Activated CD4-positive, CD25-positive, alpha-beta regulatory T cell treated with anti-CD3 and anti-CD28 coated beads, Interleukin-2, amount 50 U/mL, for 72 hours (primary cell): ENCODE measurements around the gene PTPRG.

Experiments
- DNase-seq: peaks from one replicate; pipeline ENCODE4 v3.0.0; 2021

Gene PTPRG

DNA sequence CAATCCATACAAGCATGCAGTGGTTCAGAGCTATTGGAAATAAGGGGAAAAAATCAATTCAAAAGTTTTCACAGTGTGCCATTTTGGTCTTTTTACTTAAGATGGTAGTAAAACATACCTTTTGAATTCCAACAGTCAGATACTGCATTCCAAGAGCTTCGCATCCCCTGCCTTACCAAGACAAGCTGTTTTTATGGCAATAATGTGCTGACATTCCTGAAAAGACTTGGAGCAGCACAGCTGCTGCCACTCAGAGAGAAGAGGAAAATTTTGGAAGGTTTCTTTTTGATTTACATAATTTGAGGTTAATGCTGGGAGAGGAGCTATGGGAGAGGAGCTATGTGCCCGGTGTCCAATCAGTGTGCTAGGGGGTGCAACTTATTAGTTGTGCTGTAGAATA is 663.7 kb downstream of the PTPRG start:
- no peak for DNase-seq

DNA sequence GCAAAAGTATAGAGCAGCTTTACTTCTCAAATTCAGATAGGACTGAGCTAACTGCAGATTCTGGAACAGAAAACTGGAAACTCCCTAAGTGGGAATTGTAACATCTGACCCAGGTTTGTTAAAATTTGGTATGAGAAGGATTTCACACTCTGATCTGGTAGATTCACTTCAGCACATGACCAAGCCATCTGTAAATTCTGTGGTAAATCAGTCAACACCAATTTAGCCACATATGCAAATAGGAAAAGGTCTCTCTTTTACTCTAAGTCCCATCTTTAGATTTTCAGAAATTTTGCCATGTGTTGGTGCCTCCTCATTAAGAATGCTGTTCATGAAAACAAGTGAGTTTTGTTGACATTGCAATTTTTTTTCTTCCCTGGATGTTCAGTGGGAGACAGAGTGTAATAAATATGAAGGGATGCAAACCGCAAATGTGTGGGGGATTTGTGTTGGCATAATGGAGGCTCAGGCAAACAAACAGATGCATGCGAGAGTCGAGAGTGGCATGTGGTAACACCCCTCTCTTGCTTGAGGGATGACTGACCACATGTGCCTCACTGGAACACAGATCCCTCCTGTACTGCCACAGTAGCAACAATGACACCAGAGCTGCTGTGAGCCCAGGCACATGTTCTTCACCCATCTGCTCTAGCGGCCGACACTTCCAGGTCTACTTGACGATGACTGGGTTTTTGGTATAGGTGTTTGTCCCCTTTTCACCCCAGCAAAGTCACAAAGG is 665.4 kb downstream of the PTPRG start:
- no peak for DNase-seq

DNA sequence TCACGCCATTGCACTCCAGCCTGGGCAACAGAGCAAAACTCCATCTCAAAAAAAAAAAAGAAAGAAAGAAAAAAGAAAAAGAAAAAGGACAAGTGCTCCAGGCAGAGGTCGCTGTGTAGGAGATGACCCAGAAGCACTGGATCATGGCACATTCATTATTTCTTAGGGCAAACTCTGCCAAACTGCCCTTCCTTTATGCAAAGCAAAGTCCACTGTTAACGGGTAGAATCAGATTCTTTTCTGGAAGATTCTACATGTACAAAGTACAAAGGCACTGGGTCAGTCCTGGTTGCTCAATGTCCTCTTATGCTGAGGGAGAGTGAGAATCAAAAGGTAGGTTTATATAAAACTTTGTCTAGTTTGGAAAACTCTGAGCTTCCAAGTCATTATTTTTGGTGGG is 667.1 kb downstream of the PTPRG start:
- no peak for DNase-seq

DNA sequence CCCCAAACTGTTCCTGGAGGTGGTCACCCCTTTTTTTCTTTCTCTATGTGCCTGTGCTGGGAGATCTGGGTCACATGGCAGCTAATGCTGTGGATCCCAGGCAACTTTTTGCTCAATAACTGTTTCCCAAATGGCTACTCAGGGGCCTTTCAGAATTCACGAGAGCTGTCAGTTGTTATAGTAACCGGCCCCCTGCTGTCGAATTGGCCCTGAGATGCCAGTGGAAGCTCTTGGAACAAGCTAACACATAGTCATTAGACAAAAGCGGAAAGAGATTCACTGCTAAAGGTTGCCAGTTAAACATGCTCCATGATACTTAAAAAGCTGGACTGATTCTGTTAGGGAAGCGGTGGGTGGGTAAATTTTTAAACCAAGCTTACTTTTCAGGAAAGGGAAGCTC is 667.8 kb downstream of the PTPRG start:
- DNase-seq, result no peak

DNA sequence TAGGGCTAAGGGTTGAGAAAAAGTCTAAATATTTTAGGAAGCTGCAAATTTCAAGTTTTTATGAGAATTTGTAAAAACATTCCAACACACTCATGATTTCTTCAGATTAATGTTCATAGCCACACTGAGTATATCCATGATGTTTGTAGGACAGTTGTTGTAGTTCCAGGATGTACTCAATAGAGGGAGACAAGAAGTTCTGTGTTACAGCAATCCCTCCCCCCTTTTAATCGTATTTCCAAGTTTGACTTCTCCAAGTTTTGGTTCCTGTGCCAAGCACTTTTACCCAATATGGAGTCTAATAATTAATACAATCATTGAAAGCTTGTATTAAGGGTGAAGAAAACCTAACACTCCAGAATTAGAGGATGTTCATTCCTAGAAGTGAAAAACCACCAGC is 668.5 kb downstream of the PTPRG start:
- DNase-seq, result no peak

DNA sequence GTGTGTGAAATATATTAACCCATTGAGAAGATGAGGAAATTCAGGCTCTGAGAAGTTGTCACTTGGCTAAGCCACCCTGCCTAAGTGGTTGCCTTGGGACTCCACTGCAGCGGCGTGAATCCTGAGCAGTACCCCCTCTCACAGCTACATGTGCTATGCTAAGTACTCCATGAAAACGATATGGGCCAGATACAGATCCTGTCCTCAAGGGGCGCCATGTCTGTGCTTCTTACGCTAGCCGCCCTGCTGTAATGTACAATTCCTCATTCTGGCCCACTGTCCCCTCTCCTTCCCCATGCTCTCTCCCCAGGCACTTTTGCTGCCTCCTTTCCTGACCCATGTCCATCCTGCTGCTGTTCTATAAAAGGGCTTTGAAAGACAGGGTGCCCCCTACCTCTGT is 671.7 kb downstream of the PTPRG start:
- no peak for DNase-seq

DNA sequence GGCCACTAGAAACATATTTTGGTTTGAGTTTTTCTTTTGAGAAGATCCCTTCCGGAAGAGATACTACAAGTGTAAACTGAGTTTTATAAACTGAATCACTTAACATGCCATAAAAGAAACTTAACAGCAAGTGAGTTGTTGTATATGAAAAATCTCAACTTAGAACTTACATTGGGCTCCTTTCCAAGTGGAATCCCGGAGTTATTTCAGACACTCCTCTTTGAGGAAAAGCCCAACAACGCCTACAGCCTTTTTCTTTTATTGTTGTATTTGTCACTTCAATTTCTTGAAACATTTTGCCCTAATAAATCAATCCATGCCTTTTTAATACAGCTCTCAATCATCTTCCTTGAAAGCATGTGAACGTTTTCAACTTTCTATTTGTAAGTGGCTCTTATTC is 674.6 kb downstream of the PTPRG start:
- no peak for DNase-seq

DNA sequence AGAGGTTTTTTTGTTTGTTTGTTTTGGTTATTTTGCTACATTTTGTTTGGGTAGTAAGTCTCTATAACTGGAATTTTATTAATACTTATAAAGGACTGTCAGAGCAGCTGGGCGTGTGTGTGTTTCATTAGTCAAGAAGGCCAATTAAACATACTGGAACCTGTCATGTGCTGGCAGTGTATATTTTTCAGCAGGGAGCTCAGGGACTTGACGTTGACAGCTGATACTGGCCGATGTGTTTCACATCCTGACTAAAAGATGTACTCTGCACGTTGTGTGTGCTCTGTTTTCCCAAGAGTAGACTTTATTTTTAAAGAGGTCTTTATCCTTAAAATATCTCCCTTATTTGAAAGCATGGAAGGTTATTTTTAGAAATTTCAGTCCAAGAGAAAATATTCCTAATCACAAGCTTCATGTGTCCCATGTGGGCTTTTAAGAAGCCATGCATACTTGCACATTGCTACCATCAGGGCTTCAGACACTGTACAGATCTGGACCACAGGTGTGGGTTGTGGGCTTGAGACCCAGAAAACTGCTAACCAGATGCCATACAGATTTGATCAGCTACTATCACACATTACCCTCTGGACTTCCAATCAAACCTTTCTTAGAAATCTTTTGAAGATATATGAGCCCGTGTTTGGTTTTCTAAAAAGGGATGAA is 676.0 kb downstream of the PTPRG start:
- DNase-seq, result no peak

DNA sequence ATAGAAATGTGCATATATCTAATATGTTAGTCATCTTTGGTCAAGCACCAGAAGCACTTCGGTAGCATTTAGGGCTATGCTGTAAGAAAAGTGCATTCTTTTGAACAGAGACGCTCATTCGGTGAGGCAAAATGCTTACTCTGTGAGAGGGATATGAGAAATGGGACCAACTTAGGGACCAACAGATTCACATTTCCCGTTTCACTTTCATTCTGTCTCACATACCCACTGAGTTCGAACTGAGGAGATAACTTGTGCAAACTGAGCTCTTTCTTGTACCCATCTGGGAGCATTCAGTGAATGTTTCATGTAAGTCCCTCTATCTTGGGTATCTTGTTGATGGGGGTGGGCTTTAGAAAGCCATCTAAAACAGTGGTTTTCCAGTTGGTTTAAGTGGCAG is 676.6 kb downstream of the PTPRG start:
- no peak for DNase-seq

DNA sequence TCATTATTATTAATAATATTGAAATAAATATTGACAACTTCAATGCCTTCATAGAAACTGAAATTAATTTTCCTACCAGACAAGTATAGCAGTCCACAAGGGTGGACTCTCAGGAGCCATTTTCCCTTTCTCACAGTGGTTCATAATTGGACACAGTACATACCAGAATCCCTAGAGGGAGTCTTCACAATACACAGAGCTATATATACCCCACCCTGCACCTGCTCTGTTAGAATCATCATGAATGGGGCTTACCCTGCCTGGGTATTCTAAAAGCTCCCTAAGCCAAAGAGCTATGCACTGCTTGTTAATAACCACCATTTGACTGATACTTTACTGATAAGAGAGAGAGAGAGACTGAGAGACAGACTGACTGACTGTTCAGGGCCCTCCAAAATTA is 677.1 kb downstream of the PTPRG start:
- DNase-seq, result no peak

DNA sequence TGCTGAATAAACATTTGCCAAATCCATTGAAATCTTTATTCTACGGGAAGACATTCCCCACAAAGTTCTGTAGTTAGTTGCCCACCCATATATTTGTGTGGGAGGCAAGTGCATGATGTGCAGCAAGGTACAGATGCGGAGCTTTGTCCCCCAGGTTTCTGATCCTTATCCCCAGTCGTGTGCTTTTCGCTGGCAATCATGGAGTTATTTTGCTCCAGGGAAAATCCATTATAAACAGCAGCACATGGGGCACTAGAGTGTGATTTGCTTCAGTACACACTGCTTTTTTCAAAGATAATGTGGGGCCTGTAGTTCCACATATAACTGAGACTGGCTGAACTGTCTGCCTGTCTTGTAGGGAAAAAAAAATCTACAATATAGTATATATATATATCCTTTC is 679.9 kb downstream of the PTPRG start:
- no peak for DNase-seq

DNA sequence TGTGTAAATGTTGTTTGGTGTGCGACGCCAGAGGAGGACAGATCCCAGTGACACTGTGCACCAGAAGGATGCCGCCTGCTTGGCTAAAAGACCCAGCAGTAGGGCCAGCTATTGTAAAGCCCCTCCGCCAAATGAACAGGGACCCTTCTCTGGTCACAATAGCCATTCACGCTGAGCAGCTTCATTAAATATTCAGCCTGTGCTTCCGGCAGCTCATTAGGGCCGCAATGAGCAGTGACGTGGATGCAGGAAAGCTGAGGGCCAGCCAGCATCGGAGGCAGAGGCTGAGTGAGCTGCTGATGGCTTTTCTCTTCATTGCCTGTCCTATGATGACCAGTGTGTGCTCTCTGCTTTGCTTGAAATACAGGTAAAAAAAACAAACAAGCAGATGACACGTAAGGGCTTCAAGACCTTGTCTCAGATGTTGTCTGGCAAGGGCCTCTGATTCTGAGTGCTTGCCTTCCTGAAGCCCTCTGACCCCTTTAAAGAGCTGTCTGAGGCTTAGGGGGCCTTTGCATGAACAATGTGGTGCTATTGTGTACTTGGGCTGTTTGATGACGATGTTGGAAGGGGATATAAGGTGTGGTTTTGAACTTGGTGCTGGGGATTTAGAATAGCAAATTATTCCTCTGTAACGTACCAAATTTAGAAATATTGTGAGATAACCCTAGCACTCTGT is 681.6 kb downstream of the PTPRG start:
- no peak for DNase-seq

DNA sequence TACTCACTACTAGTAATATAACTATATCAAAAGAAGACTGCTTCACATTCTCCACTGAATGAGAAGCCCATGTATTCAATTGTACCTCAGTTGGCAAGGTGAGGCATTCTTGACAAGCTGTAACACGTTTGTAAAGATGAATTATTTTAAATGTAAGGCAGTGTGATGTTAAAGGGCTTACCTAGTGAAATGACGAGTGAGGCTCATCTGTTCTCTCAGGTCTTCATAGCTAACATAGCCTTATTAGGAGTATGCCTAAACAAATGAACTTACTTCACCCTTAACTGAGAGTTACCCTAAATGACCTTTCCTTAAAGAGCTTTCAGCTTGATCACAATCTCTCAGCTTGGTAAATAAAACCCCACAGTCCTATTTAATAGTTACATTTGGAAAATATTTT is 684.7 kb downstream of the PTPRG start:
- DNase-seq, result no peak

DNA sequence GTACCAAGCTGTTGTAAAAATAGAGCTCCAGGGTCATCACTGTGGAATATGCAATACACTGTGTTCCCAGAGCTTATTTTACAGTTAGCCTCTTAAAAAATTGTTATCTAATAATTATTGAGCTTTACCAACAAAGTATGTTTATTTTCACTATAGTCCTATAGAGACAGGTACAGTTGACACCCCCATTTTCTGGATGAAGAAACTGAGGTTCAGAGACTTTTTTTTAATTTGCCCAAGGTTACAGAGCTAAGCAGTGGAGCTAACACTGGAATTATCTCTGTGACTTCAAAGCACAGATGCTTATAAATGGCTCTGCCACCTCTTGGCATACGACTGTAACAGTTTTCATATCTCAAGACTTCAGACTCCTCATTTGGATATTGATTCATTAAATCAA is 685.6 kb downstream of the PTPRG start:
- no peak for DNase-seq

DNA sequence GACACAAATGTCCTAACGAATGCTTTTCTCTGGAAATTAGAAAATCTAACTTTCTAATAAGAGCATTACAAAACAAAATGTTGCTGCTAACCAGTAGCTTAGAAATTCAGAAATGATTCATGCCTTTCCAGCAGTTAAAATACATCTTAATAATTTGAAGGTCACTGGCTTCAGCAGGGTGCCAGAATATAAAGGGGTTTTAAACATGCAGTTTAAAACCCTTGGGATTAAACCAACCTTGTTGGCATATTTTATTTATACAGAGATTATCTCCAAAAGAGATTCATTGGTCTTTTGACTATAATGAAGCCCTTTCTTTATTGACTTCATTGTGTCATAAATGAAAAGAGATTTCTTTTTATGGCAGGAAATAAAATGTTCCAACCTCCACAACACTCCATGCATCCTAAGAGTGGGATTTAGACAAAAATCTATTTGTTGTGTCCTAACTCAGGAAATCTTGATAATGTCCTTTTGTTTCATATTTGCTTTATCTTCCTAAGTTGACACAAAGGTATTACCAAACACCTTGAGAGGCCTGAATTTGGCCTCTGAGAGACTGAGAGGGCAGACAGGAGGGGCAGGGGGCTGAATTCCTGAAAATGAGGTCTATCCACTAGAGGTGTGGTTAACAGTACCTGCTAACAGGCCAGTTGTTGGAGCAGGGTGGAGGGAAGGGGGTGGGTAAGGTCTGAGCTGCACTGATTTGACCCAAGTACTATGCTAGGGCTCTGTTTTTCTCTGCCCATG is 687.5 kb downstream of the PTPRG start:
- DNase-seq, result no peak

DNA sequence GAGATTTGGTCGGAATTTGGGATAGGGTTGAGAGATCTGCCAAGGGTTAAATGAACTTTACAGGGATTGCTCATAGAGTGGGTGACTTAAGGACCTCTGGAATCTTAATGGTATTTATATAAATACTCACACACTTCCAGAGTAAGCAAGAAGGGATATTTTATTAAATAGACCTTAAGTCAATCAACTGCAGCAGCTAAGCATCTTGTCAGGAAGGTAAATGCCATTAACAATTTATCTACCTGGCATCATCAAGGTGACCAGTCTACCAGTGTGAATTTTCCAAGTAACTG is 688.1 kb downstream of the PTPRG start:
- no peak for DNase-seq

DNA sequence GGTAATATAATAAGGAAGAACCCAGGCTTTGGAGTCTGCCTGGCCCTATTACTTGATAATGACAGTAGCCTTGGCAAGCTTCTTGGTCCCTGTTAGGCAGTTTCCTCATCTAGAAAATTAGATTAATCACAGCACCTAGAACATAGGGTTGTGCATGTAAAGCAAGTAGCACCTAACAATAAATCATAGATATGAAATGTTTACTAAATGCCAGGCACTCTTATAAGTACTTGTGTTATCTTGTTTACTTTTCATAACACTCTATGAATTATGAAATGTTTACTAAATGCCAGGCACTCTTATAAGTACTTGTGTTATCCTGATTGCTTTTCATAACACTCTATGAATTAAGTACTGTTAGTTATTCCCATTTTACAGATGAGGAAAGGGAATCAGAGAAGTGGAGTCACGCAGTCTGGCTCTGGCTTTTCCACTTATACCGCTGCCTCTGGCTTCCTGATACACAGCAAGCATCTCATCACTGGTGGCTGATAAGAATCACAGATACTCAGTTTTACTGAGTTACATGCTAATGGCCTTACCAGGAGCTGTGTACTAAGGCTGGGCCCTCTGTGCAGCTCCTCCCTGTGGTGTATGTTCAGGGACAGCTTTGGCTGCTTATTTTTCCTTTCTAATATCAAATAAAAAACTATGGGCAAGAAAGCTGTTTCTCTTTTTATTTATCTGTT is 688.6 kb downstream of the PTPRG start:
- no peak for DNase-seq

DNA sequence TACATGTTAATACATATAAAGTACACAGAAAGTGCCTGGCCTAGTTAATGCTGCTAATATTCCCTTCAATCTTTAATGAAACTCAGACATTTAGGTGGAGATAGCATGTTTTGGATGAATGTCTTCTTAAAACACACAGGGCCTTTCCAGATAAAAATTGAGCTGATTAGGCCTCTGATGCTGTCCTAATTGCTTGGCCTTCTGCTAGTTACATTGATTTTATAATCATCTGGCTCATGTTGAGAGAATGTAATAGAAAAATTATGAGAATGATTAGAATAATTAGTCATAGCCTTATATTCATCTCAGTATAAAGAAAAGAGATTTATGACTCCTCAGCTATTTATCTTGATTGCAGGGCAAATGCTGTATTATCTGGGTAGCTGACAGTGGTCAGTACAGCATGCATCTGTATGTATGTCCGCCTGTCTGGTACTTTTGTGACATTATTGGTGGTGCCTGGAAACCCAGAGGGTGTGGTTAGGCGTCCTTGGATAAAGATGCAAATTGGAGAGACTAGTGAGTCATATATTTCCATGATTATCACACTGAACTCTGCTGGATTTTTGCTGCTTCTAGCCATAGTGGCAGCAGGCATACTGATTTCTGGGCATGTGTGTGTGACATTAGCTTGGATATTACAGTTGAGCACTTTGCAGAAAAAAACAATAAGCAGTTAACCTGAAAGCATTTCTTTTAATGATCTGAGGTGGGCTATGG is 691.2 kb downstream of the PTPRG start:
- DNase-seq, result no peak

DNA sequence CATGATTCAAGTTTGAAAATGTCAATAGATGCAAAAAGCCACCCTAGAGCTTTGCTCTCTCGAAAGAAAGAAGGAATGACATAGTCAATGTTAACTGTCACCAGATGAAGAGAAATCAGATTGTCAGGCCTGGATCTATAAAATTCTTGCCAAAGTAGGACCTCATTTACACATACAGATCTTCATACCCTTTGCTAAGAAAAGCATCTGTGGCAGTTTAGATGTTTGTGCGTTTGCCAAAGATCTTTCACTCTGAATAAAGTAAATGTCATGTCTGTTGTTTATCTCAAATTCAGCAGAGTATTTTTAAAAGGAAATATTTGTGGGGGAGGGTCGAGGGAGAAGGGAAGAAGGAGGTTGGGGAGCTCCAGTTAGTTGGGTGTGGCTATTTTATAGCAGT is 692.6 kb downstream of the PTPRG start:
- DNase-seq, result no peak

DNA sequence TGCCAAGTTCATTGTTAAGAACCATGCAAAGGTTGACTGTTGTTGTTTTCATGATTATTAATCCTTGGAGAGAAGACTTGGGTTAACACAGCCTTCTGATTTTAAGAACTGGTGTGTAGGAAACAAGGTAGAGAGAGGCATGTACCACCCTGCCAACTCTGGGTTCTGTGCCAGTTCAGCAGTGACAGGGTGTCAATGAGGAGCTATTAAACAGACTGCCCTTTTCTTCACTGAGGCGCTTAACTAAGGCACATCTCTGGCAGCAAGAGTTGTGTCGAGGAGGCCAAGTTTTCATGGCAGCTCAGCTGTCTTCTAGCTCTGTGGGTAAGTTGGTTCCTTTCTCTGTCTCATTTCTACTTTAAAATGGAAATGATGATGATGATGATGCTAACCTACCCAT is 694.4 kb downstream of the PTPRG start:
- no peak for DNase-seq

DNA sequence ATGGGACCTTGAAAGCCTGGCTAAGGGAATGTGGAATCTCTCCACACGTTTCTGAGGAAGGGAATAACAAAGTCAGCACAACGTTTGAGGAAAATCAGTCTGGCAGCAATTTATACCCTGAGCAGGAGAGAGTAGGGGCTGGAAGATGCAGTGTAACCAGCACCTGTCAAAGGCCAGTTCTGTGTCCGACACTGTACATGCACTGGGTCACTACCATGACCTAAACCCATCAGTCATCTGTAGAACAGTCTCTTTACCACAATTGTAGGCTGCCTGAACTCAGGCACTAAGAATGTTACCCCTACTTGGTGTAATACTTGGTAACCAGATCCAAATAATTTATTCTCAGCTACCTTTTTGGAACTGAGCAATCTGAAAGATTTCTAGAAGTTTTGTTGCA is 698.6 kb downstream of the PTPRG start:
- DNase-seq, result no peak

DNA sequence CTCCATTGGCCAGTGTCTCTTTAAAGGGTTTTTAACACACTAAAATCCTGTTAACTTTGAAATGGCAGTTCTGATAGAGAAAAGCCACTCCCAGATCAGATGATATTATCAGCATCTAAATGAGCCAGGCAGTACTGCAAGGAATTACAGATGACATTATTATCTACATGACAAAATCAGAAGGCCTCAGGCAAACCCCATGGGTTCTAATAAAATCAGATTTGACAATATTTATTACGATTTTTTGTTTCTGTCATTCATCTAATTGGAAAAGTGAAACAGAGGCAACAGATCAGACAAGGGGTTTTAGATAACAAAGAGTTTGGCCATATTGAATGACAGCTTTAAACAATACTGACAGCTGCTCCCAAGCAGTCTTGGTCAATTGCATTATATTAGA is 699.3 kb downstream of the PTPRG start:
- DNase-seq, result no peak

DNA sequence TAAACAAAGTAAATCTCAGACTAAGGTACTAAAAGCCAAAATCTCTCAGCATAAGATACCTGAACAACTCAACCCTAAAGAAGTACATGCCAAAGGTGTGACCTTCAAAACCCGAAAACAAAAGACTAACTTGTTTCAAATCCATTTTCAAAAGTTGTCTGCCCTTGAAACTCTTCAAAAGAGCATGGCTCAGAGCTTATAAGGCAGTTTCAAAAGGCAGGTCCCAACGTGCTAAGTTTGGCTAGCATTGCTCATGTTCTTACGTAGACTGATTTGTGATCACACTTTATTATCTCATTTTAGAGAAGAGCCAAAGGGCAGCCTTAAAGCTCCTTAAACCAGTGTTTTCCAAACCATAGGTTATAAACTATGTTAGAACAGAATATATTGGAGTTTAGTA is 699.8 kb downstream of the PTPRG start:
- DNase-seq, result no peak
